Stimulated activated CD8-positive, alpha-beta memory T cell treated with anti-CD3 and anti-CD28 coated beads, Interleukin-2, amount 100 ng/mL, for 48 hours (primary cell): ENCODE results near the gene ZNF273.
"Not testable (repeated sequence)": the region's sequence is repeated elsewhere in the genome, so short reads cannot be mapped to it uniquely, and the experiment has no call there.

Source experiments
- DNase-seq, 2 donors: peaks; one replicate each; pipeline ENCODE4 v3.0.0-alpha.2; 2020; ENCODE audit warnings: low read depth in 2 of 2

ZNF273 gene

GRCh38 chr7:64888901-64889685 lies 14.0 kb upstream of the ZNF273 start:
- no peak for DNase-seq

- no peak for DNase-seq
Measured at GRCh38 chr7:64889686-64890162, 13.3 kb upstream of the ZNF273 start.

GRCh38 chr7:64890273-64890672 lies 12.8 kb upstream of the ZNF273 start:
- DNase-seq, result not testable (repeated sequence)

GRCh38 chr7:64890761-64891362 lies 12.2 kb upstream of the ZNF273 start:
- no peak for DNase-seq

- DNase-seq, result not testable (repeated sequence)
Measured at GRCh38 chr7:64891363-64892081, 11.6 kb upstream of the ZNF273 start.

GRCh38 chr7:64892116-64892515 lies 11.0 kb upstream of the ZNF273 start:
- DNase-seq, result no peak

GRCh38 chr7:64892666-64893309 lies 10.3 kb upstream of the ZNF273 start:
- DNase-seq, result no peak

GRCh38 chr7:64893401-64893800 lies 9.7 kb upstream of the ZNF273 start:
- no peak for DNase-seq

- DNase-seq, result not testable (repeated sequence)
Measured at GRCh38 chr7:64902461-64902805, 640 bp upstream of the ZNF273 start.

GRCh38 chr7:64904008-64904407 lies 935 bp downstream of the ZNF273 start:
- DNase-seq, result no peak

GRCh38 chr7:64905133-64905532 lies 2.1 kb downstream of the ZNF273 start:
- DNase-seq, result no peak

GRCh38 chr7:64905547-64905946 lies 2.5 kb downstream of the ZNF273 start:
- DNase-seq, result no peak

- DNase-seq, result no peak
Measured at GRCh38 chr7:64907641-64908326, 4.7 kb downstream of the ZNF273 start.

GRCh38 chr7:64908358-64908757 lies 5.3 kb downstream of the ZNF273 start:
- DNase-seq, result no peak

GRCh38 chr7:64914557-64914956 lies 11.5 kb downstream of the ZNF273 start:
- no peak for DNase-seq

GRCh38 chr7:64915301-64915700 lies 12.2 kb downstream of the ZNF273 start:
- not testable (repeated sequence) for DNase-seq

- DNase-seq, result not testable (repeated sequence)
Measured at GRCh38 chr7:64928252-64929187, 25.4 kb downstream of the ZNF273 start.

GRCh38 chr7:64934478-64934877 lies 31.4 kb downstream of the ZNF273 start:
- no peak for DNase-seq

- DNase-seq, result no peak
Measured at GRCh38 chr7:64938540-64938939, 35.5 kb downstream of the ZNF273 start.

- DNase-seq, result not testable (repeated sequence)
Measured at GRCh38 chr7:64940021-64940420, 36.9 kb downstream of the ZNF273 start.
